Spleen (tissue), 7 donors: ENCODE data around the gene ADORA2B.

Source experiments
- POLR2AphosphoS5 ChIP-seq, 3 donors: sonication (generic); formaldehyde crosslinking; IDR thresholded peaks; one replicate each; pipeline ENCODE4 v1.5.1; 2017; ENCODE audit warnings: antibody characterized with exemption in 3 of 3
- TF ChIP-seq, protein P1 (sequence below), 11 experiments: fragments of 200-600 bp in 7 of 11; fragments of 450-650 bp in 4 of 11; sonication (generic) in 4 of 11; IDR thresholded peaks in 8 of 11; conservative IDR thresholded peaks in 3 of 11; 1 replicate in 7 of 11; 2 replicates in 4 of 11; pipeline versions ENCODE4 v1.4.0 to v1.8.0; 2016 to 2021; ENCODE audit warnings: antibody characterized with exemption in 11 of 11, inconsistent platforms in 4 of 11, mild to moderate bottlenecking in 1 of 11
- donor health status: DM: no; HTN: no; CAD: no; lungs with moderate emphysema.
- donor health status: DM: no; HTN: no; CAD: no.
- donor health status: DM: no; HTN: no; CAD: no.

DNA sequence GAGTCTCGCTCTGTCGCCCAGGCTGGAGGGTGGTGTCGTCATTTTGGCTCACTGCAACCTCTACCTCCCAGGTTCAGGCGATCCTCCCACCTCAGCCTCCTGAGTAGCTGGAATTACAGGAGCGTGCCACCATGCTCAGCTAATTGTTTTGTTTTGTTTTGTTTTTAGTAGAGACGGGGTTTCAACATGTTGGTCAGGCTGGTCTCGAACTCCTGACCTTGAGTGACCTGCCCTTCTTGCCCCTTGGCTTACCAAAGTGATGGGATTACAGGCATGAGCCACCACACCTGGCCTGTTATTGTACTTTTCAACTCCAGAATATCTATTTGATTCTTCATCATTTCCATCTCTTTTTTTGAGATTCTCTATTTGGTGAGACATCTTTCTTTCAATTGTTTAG is 9.0 kb upstream of the ADORA2B start:
- TF ChIP-seq, protein P1, sequence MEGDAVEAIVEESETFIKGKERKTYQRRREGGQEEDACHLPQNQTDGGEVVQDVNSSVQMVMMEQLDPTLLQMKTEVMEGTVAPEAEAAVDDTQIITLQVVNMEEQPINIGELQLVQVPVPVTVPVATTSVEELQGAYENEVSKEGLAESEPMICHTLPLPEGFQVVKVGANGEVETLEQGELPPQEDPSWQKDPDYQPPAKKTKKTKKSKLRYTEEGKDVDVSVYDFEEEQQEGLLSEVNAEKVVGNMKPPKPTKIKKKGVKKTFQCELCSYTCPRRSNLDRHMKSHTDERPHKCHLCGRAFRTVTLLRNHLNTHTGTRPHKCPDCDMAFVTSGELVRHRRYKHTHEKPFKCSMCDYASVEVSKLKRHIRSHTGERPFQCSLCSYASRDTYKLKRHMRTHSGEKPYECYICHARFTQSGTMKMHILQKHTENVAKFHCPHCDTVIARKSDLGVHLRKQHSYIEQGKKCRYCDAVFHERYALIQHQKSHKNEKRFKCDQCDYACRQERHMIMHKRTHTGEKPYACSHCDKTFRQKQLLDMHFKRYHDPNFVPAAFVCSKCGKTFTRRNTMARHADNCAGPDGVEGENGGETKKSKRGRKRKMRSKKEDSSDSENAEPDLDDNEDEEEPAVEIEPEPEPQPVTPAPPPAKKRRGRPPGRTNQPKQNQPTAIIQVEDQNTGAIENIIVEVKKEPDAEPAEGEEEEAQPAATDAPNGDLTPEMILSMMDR (IDR thresholded peaks at IDR 0.05 in 8 of 11, conservative IDR thresholded peaks at IDR 0.05 in 3 of 11): no peak
- TF ChIP-seq POLR2AphosphoS5 (IDR thresholded peaks at IDR 0.05): no peak
